ENCODE data around the gene HARBI1.

- no peak for TF ChIP-seq POLR2A (IDR thresholded peaks at IDR 0.05)
- TF ChIP-seq CTCF (IDR thresholded peaks at IDR 0.05): no peak
These were observed 916 bp upstream of the HARBI1 start for GRCh38 chr11:46617972-46618314.

Measured in testis (tissue), 2 donors.